HCT116 (cell line): ENCODE data around the gene CCDC106. TPM values are rescaled to one million over a fixed set of nuclear protein-coding genes. Genes with fewer than 3 reads are reported as not detected.

Source experiments
- ATAC-seq: fragments of 200-7000 bp; cut with Tn5 transposase; 2 replicates; pipeline ENCODE4 v1.9.1; 2020; ENCODE audit warnings: mild to moderate bottlenecking, moderate library complexity
- BruUV-seq: library from RNA; stranded (reverse); fragments of 400-500 nt; replicated peaks from 2 replicates; lab custom pipeline; 2021; lab: Mats Ljungman, UMichigan
- CTCF ChIA-PET: fragments of 300-600 bp; sonication (Branson Sonifier 250); formaldehyde crosslinking; loops from one replicate; lab custom pipeline; 2021; ENCODE audit warnings: antibody characterized with exemption; lab: Charles Lee
- POLR2A ChIA-PET: fragments of 300-600, 350-600 bp; sonication (Branson Sonifier 250); formaldehyde crosslinking; loops from one replicate; lab custom pipeline; 2021; ENCODE audit warnings: antibody characterized with exemption; lab: Charles Lee
- RAD21 ChIA-PET, 2 experiments: fragments of 300-600 bp; sonication (Branson Sonifier 250); formaldehyde crosslinking; loops; one replicate each; lab custom pipeline; 2023; ENCODE audit warnings: low total read pairs in 2 of 2; ENCODE audit not compliant: uncharacterized antibody in 2 of 2, unreplicated experiment in 2 of 2, low non-redundant PET in 1 of 2; lab: Charles Lee
- DNase-seq: peaks from one replicate; pipeline ENCODE4 v3.0.0-alpha.2; 2010; ENCODE audit warnings: low read depth, low spot score
- H2AFZ ChIP-seq: fragments of 200-600 bp; shearing (Covaris generic), sonication (generic); 2 replicates; pipeline ENCODE4 v1.6.1; 2017; ENCODE audit warnings: low read depth, mixed run types, mixed read lengths, antibody characterized with exemption, low read length; ENCODE audit not compliant: poor library complexity, severe bottlenecking
- H3K27ac ChIP-seq: 2 replicates; pipeline ENCODE4 v1.5.1; 2012; ENCODE audit warnings: low read depth, low read length
- H3K27me3 ChIP-seq: fragments of 200-600 bp; sonication (generic); 2 replicates; pipeline ENCODE4 v1.6.1; 2016; ENCODE audit warnings: mixed run types, low read length, mixed read lengths; ENCODE audit not compliant: insufficient read depth
- H3K36me3 ChIP-seq, 2 experiments: fragments of 200-500 bp in 1 of 2; fragments of 200-600 bp in 1 of 2; sonication (Bioruptor generic) in 1 of 2; sonication (generic) in 1 of 2; 2 replicates each; pipeline versions ENCODE4 v1.5.1 to v1.6.1; 2014 to 2016; ENCODE audit warnings: low read length in 2 of 2, inconsistent platforms in 1 of 2, mixed read lengths in 1 of 2, mixed run types in 1 of 2; ENCODE audit not compliant: insufficient read depth in 2 of 2, control insufficient read depth in 1 of 2
- H3K4me1 ChIP-seq, 2 experiments: fragments of 200-600 bp in 1 of 2; sonication (generic) in 1 of 2; 2 replicates each; pipeline versions ENCODE4 v1.5.1 to v1.6.1; 2012 to 2017; ENCODE audit warnings: low read length in 2 of 2, inconsistent platforms in 1 of 2, mild to moderate bottlenecking in 1 of 2, mixed read lengths in 1 of 2, mixed run types in 1 of 2, moderate library complexity in 1 of 2; ENCODE audit not compliant: insufficient read depth in 2 of 2, control insufficient read depth in 1 of 2
- H3K4me2 ChIP-seq: fragments of 200-600 bp; sonication (generic); 2 replicates; pipeline ENCODE4 v1.6.1; 2017; ENCODE audit warnings: mixed run types, low read length, mixed read lengths
- H3K4me3 ChIP-seq, 2 experiments: fragments of 200-600 bp in 1 of 2; sonication (generic) in 1 of 2; replicated peaks in 1 of 2; 2 replicates each; pipeline ENCODE4 v1.5.1; 2011 to 2016; ENCODE audit warnings: low read length in 2 of 2, control low read depth in 1 of 2, low read depth in 1 of 2, mild to moderate bottlenecking in 1 of 2, mixed read lengths in 1 of 2, mixed run types in 1 of 2
- H3K79me2 ChIP-seq: fragments of 200-600 bp; sonication (generic); 2 replicates; pipeline ENCODE4 v1.6.1; 2017; ENCODE audit warnings: mild to moderate bottlenecking, mixed run types, low read length, moderate library complexity, mixed read lengths; ENCODE audit not compliant: insufficient read depth
- H3K9ac ChIP-seq: fragments of 200-600 bp; sonication (generic); 2 replicates; pipeline ENCODE4 v1.6.1; 2016; ENCODE audit warnings: low read length, mixed read lengths
- H3K9me2 ChIP-seq: fragments of 200-600 bp; sonication (generic), shearing (Covaris generic); 2 replicates; pipeline ENCODE4 v1.6.1; 2017; ENCODE audit warnings: mixed run types, mild to moderate bottlenecking, moderate library complexity; ENCODE audit not compliant: insufficient read depth
- H3K9me3 ChIP-seq, 2 experiments: fragments of 200-500 bp in 1 of 2; fragments of 200-600 bp in 1 of 2; sonication (Bioruptor generic) in 1 of 2; sonication (generic) in 1 of 2; 2 replicates each; pipeline ENCODE4 v1.6.1; 2014 to 2017; ENCODE audit warnings: low read length in 2 of 2, mixed read lengths in 2 of 2, inconsistent platforms in 1 of 2, low read depth in 1 of 2, mild to moderate bottlenecking in 1 of 2, mixed run types in 1 of 2, moderate library complexity in 1 of 2; ENCODE audit not compliant: control insufficient read depth in 1 of 2, insufficient read depth in 1 of 2
- H4K20me1 ChIP-seq: fragments of 200-600 bp; sonication (generic), shearing (Covaris generic); 2 replicates; pipeline ENCODE4 v1.6.1; 2017; ENCODE audit warnings: mixed run types, mild to moderate bottlenecking, moderate library complexity; ENCODE audit not compliant: insufficient read depth
- CEBPB ChIP-seq: IDR thresholded peaks from 2 replicates; pipeline ENCODE4 v1.6.1; 2012; ENCODE audit warnings: low read depth
- FOSL1 ChIP-seq: IDR thresholded peaks from 2 replicates; pipeline ENCODE4 v1.6.1; 2012; ENCODE audit warnings: low read depth
- JUND ChIP-seq: IDR thresholded peaks from 2 replicates; pipeline ENCODE4 v1.6.1; 2012
- POLR2AphosphoS5 ChIP-seq: IDR thresholded peaks from 2 replicates; pipeline ENCODE4 v1.6.1; 2011; ENCODE audit warnings: mild to moderate bottlenecking, low read depth, low read length, moderate library complexity
- RAD21 ChIP-seq: IDR thresholded peaks from 2 replicates; pipeline ENCODE4 v1.6.1; 2012; ENCODE audit warnings: low read depth, mild to moderate bottlenecking
- SIN3A ChIP-seq: IDR thresholded peaks from 2 replicates; pipeline ENCODE4 v1.6.1; 2012; ENCODE audit warnings: low read depth
- YY1 ChIP-seq: IDR thresholded peaks from 2 replicates; pipeline ENCODE4 v1.6.1; 2011; ENCODE audit warnings: low read length, low read depth, moderate library complexity, mild to moderate bottlenecking; ENCODE audit not compliant: insufficient replicate concordance; ENCODE audit errors: extremely low read depth
- ZFX ChIP-seq: fragments of 450-650 bp; IDR thresholded peaks from 2 replicates; pipeline ENCODE4 v1.6.1; 2017
- ZNF274 ChIP-seq: fragments of 200-500 bp; sonication (Bioruptor generic); IDR thresholded peaks from 2 replicates; pipeline ENCODE4 v1.6.1; 2014; ENCODE audit warnings: mild to moderate bottlenecking, low read depth, low read length, inconsistent platforms
- intact Hi-C: fragments of 100-400 bp; cut with micrococcal nuclease; formaldehyde crosslinking; loops from 2 replicates; pipeline ENCODE4 v1.10.0; 2022
- total RNA-seq: library from RNA; stranded (reverse); gene quantifications from one replicate; pipeline ENCODE4 v1.2.1, GENCODE V29; 2021; ENCODE audit not compliant: unreplicated experiment
- TF ChIP-seq, protein P1 (sequence below), 3 experiments: fragments of 200-600 bp in 1 of 3; sonication (generic) in 1 of 3; IDR thresholded peaks in 2 of 3; conservative IDR thresholded peaks in 1 of 3; 2 replicates each; pipeline ENCODE4 v1.5.1; 2012 to 2017; ENCODE audit warnings: low read depth in 2 of 3, low read length in 2 of 3, antibody characterized with exemption in 1 of 3, borderline replicate concordance in 1 of 3, control low read depth in 1 of 3, mild to moderate bottlenecking in 1 of 3, mixed read lengths in 1 of 3, mixed run types in 1 of 3, moderate library complexity in 1 of 3; ENCODE audit not compliant: insufficient read depth in 1 of 3
- TF ChIP-seq, protein P2 (sequence below): IDR thresholded peaks from 2 replicates; pipeline ENCODE4 v1.6.1; 2012; ENCODE audit warnings: low read depth
- TF ChIP-seq, protein P3 (sequence below): IDR thresholded peaks from 2 replicates; pipeline ENCODE4 v1.6.1; 2012

CCDC106 gene
- total RNA-seq, 1 experiment from 2014 or later, result 1.0 TPM

GRCh38 chr19:55632463-55632834, 15.6 kb upstream of the CCDC106 start:
- H3K27me3 ChIP-seq, result no peaks in the 10 kb centered on the region
- POLR2A ChIA-PET, result interaction anchor here (0.7 to 2.0 kb wide), 4 partner anchors 8 to 486 kb away, joined by 3 to 9 read pairs (median 6); partner anchors contain the start of genes U2AF2 and ZNF784
- TF ChIP-seq POLR2AphosphoS5 (no peak), JUND (no peak), SIN3A (no peak), RAD21 (peak; percentile 73), CEBPB (no peak), YY1 (no peak), ZNF274 (no peak), FOSL1 (no peak), ZFX (no peak)
- TF ChIP-seq, protein P1, sequence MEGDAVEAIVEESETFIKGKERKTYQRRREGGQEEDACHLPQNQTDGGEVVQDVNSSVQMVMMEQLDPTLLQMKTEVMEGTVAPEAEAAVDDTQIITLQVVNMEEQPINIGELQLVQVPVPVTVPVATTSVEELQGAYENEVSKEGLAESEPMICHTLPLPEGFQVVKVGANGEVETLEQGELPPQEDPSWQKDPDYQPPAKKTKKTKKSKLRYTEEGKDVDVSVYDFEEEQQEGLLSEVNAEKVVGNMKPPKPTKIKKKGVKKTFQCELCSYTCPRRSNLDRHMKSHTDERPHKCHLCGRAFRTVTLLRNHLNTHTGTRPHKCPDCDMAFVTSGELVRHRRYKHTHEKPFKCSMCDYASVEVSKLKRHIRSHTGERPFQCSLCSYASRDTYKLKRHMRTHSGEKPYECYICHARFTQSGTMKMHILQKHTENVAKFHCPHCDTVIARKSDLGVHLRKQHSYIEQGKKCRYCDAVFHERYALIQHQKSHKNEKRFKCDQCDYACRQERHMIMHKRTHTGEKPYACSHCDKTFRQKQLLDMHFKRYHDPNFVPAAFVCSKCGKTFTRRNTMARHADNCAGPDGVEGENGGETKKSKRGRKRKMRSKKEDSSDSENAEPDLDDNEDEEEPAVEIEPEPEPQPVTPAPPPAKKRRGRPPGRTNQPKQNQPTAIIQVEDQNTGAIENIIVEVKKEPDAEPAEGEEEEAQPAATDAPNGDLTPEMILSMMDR (IDR thresholded peaks at IDR 0.05 in 2 of 3, conservative IDR thresholded peaks at IDR 0.05 in 1 of 3; ENCODE audit: borderline replicate concordance in 1 of 3, insufficient read depth in 1 of 3, low read depth in 2 of 3, low read length in 2 of 3), result peak; percentile 71 to 89 (median 86)
- TF ChIP-seq, protein P2, sequence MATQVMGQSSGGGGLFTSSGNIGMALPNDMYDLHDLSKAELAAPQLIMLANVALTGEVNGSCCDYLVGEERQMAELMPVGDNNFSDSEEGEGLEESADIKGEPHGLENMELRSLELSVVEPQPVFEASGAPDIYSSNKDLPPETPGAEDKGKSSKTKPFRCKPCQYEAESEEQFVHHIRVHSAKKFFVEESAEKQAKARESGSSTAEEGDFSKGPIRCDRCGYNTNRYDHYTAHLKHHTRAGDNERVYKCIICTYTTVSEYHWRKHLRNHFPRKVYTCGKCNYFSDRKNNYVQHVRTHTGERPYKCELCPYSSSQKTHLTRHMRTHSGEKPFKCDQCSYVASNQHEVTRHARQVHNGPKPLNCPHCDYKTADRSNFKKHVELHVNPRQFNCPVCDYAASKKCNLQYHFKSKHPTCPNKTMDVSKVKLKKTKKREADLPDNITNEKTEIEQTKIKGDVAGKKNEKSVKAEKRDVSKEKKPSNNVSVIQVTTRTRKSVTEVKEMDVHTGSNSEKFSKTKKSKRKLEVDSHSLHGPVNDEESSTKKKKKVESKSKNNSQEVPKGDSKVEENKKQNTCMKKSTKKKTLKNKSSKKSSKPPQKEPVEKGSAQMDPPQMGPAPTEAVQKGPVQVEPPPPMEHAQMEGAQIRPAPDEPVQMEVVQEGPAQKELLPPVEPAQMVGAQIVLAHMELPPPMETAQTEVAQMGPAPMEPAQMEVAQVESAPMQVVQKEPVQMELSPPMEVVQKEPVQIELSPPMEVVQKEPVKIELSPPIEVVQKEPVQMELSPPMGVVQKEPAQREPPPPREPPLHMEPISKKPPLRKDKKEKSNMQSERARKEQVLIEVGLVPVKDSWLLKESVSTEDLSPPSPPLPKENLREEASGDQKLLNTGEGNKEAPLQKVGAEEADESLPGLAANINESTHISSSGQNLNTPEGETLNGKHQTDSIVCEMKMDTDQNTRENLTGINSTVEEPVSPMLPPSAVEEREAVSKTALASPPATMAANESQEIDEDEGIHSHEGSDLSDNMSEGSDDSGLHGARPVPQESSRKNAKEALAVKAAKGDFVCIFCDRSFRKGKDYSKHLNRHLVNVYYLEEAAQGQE, result no peak
- TF ChIP-seq, protein P3, sequence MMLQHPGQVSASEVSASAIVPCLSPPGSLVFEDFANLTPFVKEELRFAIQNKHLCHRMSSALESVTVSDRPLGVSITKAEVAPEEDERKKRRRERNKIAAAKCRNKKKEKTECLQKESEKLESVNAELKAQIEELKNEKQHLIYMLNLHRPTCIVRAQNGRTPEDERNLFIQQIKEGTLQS, result no peak
- TF ChIP-seq, all 23 proteins: peak for 2
- DNase-seq, result peak; percentile 95
- Histone ChIP-seq H3K27ac (no peak overlapping the region; the same call in 1 of the 2 replicates), H3K4me2 (peak overlapping the region; percentile 62), H3K9ac (peak overlapping the region; percentile 40; the same call in 1 of the 2 replicates), H3K4me1 (peaks cover 22 to 36% of the 10 kb centered on the region in 2 experiments), H3K4me3 (peak overlapping the region in 1 of 2 experiments; percentile 19; a peak in 2 of 4 replicates), H2AFZ (peak overlapping the region; percentile 80), H3K79me2 (peaks cover 28% of the 10 kb centered on the region), H3K36me3 (0 out of 4 replicates have a peak, but pooled peaks cover 0 to 3% of the 10 kb centered on the region in 2 experiments), H3K9me3 (no peaks in the 10 kb centered on the region), H3K9me2 (no peaks in the 10 kb centered on the region), H4K20me1 (no peaks in the 10 kb centered on the region)
- BruUV-seq, result no TSS peak
- intact Hi-C loops, result loop anchor here (1.0 to 10.0 kb wide), 5 partner anchors 21 to 978 kb away; partner anchors contain the start of gene TNNT1
- ChIA-PET RAD21 (interaction anchor here (0.5 to 1.4 kb wide), 4 partner anchors 22 to 166 kb away, joined by 3 to 6 read pairs (median 4); no protein-coding TSS in a partner anchor), CTCF (interaction anchor here (0.6 to 4.6 kb wide), 19 partner anchors 8 to 751 kb away, joined by 3 to 28 read pairs (median 6); partner anchors contain the start of genes FIZ1, ISOC2, RDH13 and U2AF2)
- ATAC-seq, result peak; percentile 69
